Coronary artery (tissue), 2 donors: ENCODE data around the gene ADTRP.

Experiments used
- DNase-seq: peaks from one replicate; pipeline ENCODE4 v3.0.0-alpha.2; 2017; ENCODE audit warnings: low spot score
- H3K27ac ChIP-seq, 2 donors: fragments of 200-600 bp; sonication (generic); one replicate each; pipeline ENCODE4 v1.5.1; 2016 to 2019
- H3K4me3 ChIP-seq: fragments of 200-600 bp; sonication (generic); 2 replicates; pipeline ENCODE4 v1.5.1; 2016; ENCODE audit warnings: mild to moderate bottlenecking, moderate library complexity
- CTCF ChIP-seq: fragments of 200-600 bp; sonication (generic); IDR thresholded peaks from one replicate; pipeline ENCODE4 v1.5.1; 2019; ENCODE audit warnings: antibody characterized with exemption

ADTRP gene

GRCh38 chr6:11718031-11718430 is 60.6 kb downstream of the ADTRP start:
- Histone ChIP-seq H3K27ac (no peak overlapping the region), H3K4me3 (no peak overlapping the region)
- no peak for TF ChIP-seq CTCF
- DNase-seq = no peak

- DNase-seq = no peak
- Histone ChIP-seq H3K27ac (no peak overlapping the region), H3K4me3 (no peak overlapping the region)
- no peak for TF ChIP-seq CTCF
Observed at GRCh38 chr6:11714798-11715285, 63.8 kb downstream of the ADTRP start.

- Histone ChIP-seq H3K4me3 (no peak overlapping the region), H3K27ac (no peak overlapping the region)
- no peak for TF ChIP-seq CTCF
- no peak for DNase-seq
Observed at GRCh38 chr6:11714116-11714797, 64.3 kb downstream of the ADTRP start.

- no peak for DNase-seq
- Histone ChIP-seq H3K27ac (no peak overlapping the region), H3K4me3 (no peak overlapping the region)
- no peak for TF ChIP-seq CTCF
Observed at GRCh38 chr6:11712760-11713159, 65.8 kb downstream of the ADTRP start.

GRCh38 chr6:11711984-11712711 is 66.5 kb downstream of the ADTRP start:
- H3K4me3 ChIP-seq = no peak overlapping the region
- peak overlapping the region in 1 of 2 donors; percentile 59 for H3K27ac ChIP-seq
- DNase-seq = no peak
- TF ChIP-seq CTCF = no peak

GRCh38 chr6:11711003-11711983 is 67.3 kb downstream of the ADTRP start:
- Histone ChIP-seq H3K27ac (peak overlapping the region; percentile 52 to 59), H3K4me3 (peak overlapping the region; percentile 29)
- no peak for DNase-seq
- TF ChIP-seq CTCF = no peak
